GM12878 (cell line): ENCODE results near the gene CREBRF. TPM values are rescaled to one million over a fixed set of nuclear protein-coding genes. Genes with fewer than 3 reads are reported as not detected.
A peak's percentile ranks its signal among the peaks of the same experiment; 100 is the strongest.

Experiments
- ATAC-seq: fragments of 200-7000 bp; cut with Tn5 transposase; 3 replicates; pipeline ENCODE4 v1.9.1; 2020; ENCODE audit warnings: mild to moderate bottlenecking, moderate library complexity
- BruUV-seq: library from RNA; stranded (reverse); fragments of 400-500 nt; replicated peaks from 2 replicates; lab custom pipeline; 2021; lab: Mats Ljungman, UMichigan
- CTCF ChIA-PET: fragments of 300-600 bp; sonication (Branson Sonifier 250); formaldehyde crosslinking; extraction: SDS; loops from one replicate; lab custom pipeline; 2021; ENCODE audit warnings: inconsistent platforms; lab: Yijun Ruan, JAX
- POLR2A ChIA-PET: fragments of 350-600 bp; formaldehyde crosslinking; extraction: SDS; loops from one replicate; lab custom pipeline; 2021; ENCODE audit warnings: inconsistent platforms; lab: Charles Lee
- RAD21 ChIA-PET: fragments of 300-600 bp; sonication (Branson Sonifier 250); formaldehyde crosslinking; loops from one replicate; lab custom pipeline; 2023; ENCODE audit warnings: antibody characterized with exemption; ENCODE audit not compliant: unreplicated experiment; lab: Charles Lee
- SMC1A ChIA-PET: fragments of 300-600 bp; sonication (Branson Sonifier 250); formaldehyde crosslinking; loops from one replicate; lab custom pipeline; 2023; ENCODE audit not compliant: unreplicated experiment, uncharacterized antibody; lab: Charles Lee
- DNase-seq: peaks from one replicate; pipeline ENCODE4 v3.0.0-alpha.2; 2011; ENCODE audit warnings: low read depth, low spot score
- FAIRE-seq: peaks from 3 replicates; lab custom pipeline; 2011; peaks lifted over from hg19 to GRCh38; lab: Jason Lieb, UNC
- H2AFZ ChIP-seq: 2 replicates; pipeline ENCODE4 v1.6.0; 2011; ENCODE audit warnings: low read depth, low read length, control low read depth; ENCODE audit not compliant: control insufficient read depth
- H3K27ac ChIP-seq: 2 replicates; pipeline ENCODE4 v1.5.1; 2011; ENCODE audit warnings: control low read depth; ENCODE audit not compliant: control insufficient read depth, insufficient read depth
- H3K27me3 ChIP-seq, 2 experiments: replicated peaks in 1 of 2; 2 replicates each; pipeline versions ENCODE4 v1.6.0 to v1.6.1; 2011; ENCODE audit warnings: low read length in 1 of 2; ENCODE audit not compliant: control insufficient read depth in 2 of 2, insufficient read depth in 2 of 2
- H3K36me3 ChIP-seq, 2 experiments: 2 replicates each; pipeline ENCODE4 v1.5.1; 2011; ENCODE audit warnings: low read length in 1 of 2; ENCODE audit not compliant: control insufficient read depth in 2 of 2, insufficient read depth in 2 of 2
- H3K4me1 ChIP-seq: 2 replicates; pipeline ENCODE4 v1.6.1; 2011; ENCODE audit warnings: mild to moderate bottlenecking, low read length, moderate library complexity, mixed read lengths; ENCODE audit not compliant: control insufficient read depth, insufficient read depth
- H3K4me2 ChIP-seq: 2 replicates; pipeline ENCODE4 v1.6.0; 2011; ENCODE audit warnings: control low read depth; ENCODE audit not compliant: control insufficient read depth, insufficient read depth
- H3K4me3 ChIP-seq: fragments of 200-600 bp; sonication (generic); 2 replicates; pipeline ENCODE4 v1.5.1; 2016
- H3K79me2 ChIP-seq: 2 replicates; pipeline ENCODE4 v1.6.0; 2011; ENCODE audit warnings: low read length; ENCODE audit not compliant: control insufficient read depth, insufficient read depth
- H3K9ac ChIP-seq: 2 replicates; pipeline ENCODE4 v1.8.0; 2011; ENCODE audit warnings: low read length, control low read depth, mixed read lengths; ENCODE audit not compliant: control insufficient read depth, insufficient read depth
- H3K9me3 ChIP-seq: replicated peaks from 3 replicates; pipeline ENCODE4 v1.5.1; 2011; ENCODE audit warnings: mild to moderate bottlenecking, low read length; ENCODE audit not compliant: control insufficient read depth, insufficient read depth
- H4K20me1 ChIP-seq: 2 replicates; pipeline ENCODE4 v1.6.0; 2011; ENCODE audit not compliant: control insufficient read depth, insufficient read depth
- CUX1 ChIP-seq: IDR thresholded peaks from 2 replicates; pipeline ENCODE4 v1.6.1; 2012; ENCODE audit warnings: improper control_type of control experiment, low read depth, low read length; ENCODE audit not compliant: insufficient replicate concordance
- JUNB ChIP-seq: IDR thresholded peaks from 2 replicates; pipeline ENCODE4 v1.6.1; 2016; ENCODE audit warnings: antibody characterized with exemption, mild to moderate bottlenecking
- NKRF ChIP-seq: fragments of 450-650 bp; conservative IDR thresholded peaks from 2 replicates; pipeline ENCODE4 v1.6.1; 2017; ENCODE audit warnings: mild to moderate bottlenecking, moderate library complexity
- RUNX3 ChIP-seq: IDR thresholded peaks from 2 replicates; pipeline ENCODE4 v1.6.1; 2012; ENCODE audit warnings: low read length, inconsistent platforms
- WGBS: methylation state at CpG from one replicate; pipeline ENCODE4 v1.1.6; 2016; ENCODE audit warnings: low lambda C conversion rate; ENCODE audit not compliant: insufficient replicate concordance, insufficient coverage; ENCODE audit errors: missing lambda C conversion rate; 5-methylcytosine and 5-hydroxymethylcytosine counted together
- in situ Hi-C: fragments of 300-500 bp; cut with MboI; formaldehyde crosslinking; loops from 9 replicates; pipeline ENCODE4 v1.14.3; 2018; ENCODE audit warnings: mixed read lengths
- intact Hi-C: fragments of 100-400 bp; cut with micrococcal nuclease; formaldehyde crosslinking; loops from one replicate; pipeline ENCODE4 v1.14.2; 2022; ENCODE audit not compliant: unreplicated experiment
- polyA plus RNA-seq, 11 experiments: library from polyadenylated mRNA; depleted of rRNA in 4 of 11; unstranded in 6 of 11; stranded (reverse) in 5 of 11; fragments of >200 nt; fragmentation: Nextera tagmentation in 4 of 11; fragmentation: Illumina TruSeq in 1 of 11; extraction: Ambion mirVana in 4 of 11; extraction: Trizol in 1 of 11; gene quantifications; 1 replicate in 1 of 11; 2 replicates in 10 of 11; pipeline versions ENCODE4 v1.2.1 to v1.2.3, GENCODE V29; 2011 to 2016; ENCODE audit warnings: inconsistent platforms in 2 of 11, missing spikeins in 2 of 11, low read depth in 1 of 11
- total RNA-seq, 4 experiments: library from RNA; depleted of rRNA in 3 of 4; stranded (reverse); fragments of >200 nt in 3 of 4; fragmentation: Illumina TruSeq in 1 of 4; extraction: Trizol in 1 of 4; gene quantifications; 2 replicates each; pipeline versions ENCODE4 v1.2.1 to v1.2.3, GENCODE V29; 2013 to 2021

The CREBRF gene
- total and polyA plus RNA-seq, 10 of the 15 experiments (the other 5 are each of a cell fraction or from before 2014, with no cell fraction given) = 1.2 to 12.7 (median 3.9) TPM

GRCh38 chr5:173090639-173091038 lies 34.5 kb downstream of the CREBRF start (continued):
- no peak for TF ChIP-seq CUX1
- TF ChIP-seq, all 136 proteins: peak for 0

GRCh38 chr5:173091981-173092380 lies 35.8 kb downstream of the CREBRF start:
- no peaks in the 10 kb centered on the region for H3K27me3 ChIP-seq
- no peak overlapping the region for H3K4me3 ChIP-seq
- SMC1A ChIA-PET = interaction anchor here (1.0 kb wide), 1 partner anchor 35 kb away, joined by 3 read pairs; no protein-coding TSS in a partner anchor
- DNase-seq = no peak
- RAD21 ChIA-PET = no interaction called here
- intact Hi-C loops = no loop called here
- ATAC-seq = no peak
- WGBS = 86% methylated on average over 5 of the region's 5 CpGs
- CTCF ChIA-PET = no interaction called here
- H3K4me1 ChIP-seq = no peaks in the 10 kb centered on the region
- POLR2A ChIA-PET = interaction anchor here (0.8 kb wide), 1 partner anchor 54 kb away, joined by 4 read pairs; no protein-coding TSS in a partner anchor
- no peak overlapping the region for H3K27ac ChIP-seq
- H3K9me3 ChIP-seq = no peaks in the 10 kb centered on the region
- H3K79me2 ChIP-seq = no peaks in the 10 kb centered on the region
- in situ Hi-C loops = no loop called here
- TF ChIP-seq RUNX3 (peak; percentile 39; the same call in 1 of the 2 replicates), NKRF (no peak), JUNB (peak; percentile 41; the same call in 1 of the 2 replicates)
- BruUV-seq = no TSS peak
- no peak overlapping the region for H3K9ac ChIP-seq
- H2AFZ ChIP-seq = no peak overlapping the region
- no peaks in the 10 kb centered on the region for H3K36me3 ChIP-seq
- no peak overlapping the region for H3K4me2 ChIP-seq
- no peaks in the 10 kb centered on the region for H4K20me1 ChIP-seq
- no peak for FAIRE-seq
